Measurements from ENCODE around the gene BRD3OS. TPM values are rescaled to one million over a fixed set of nuclear protein-coding genes. Genes with fewer than 3 reads are reported as not detected.

Gene BRD3OS
- total RNA-seq, 2 experiments from 2014 or later: 15.1 to 18.0 TPM

- Mint-ChIP-seq H3K4me1 (peaks cover 4% of the 10 kb centered on the region), H3K36me3 (ENCODE audit: low read depth) (peaks cover 19% of the 10 kb centered on the region), H3K27me3 (no peaks in the 10 kb centered on the region), H3K9me3 (ENCODE audit: low read depth) (no peaks in the 10 kb centered on the region), H3K27ac (no peak overlapping the region), H3K4me3 (no peak overlapping the region)
- ChIA-PET CTCF (no interaction called here), POLR2A (no interaction called here)
- intact Hi-C loops (cut with DNase I, micrococcal nuclease): no loop called here
- ATAC-seq (no peak), DNase-seq (no peak)
Measured at GRCh38 chr9:134030821-134031470, 5.7 kb downstream of the BRD3OS start.

- intact Hi-C loops (cut with DNase I, micrococcal nuclease): no loop called here
- no peaks in the 10 kb centered on the region for H3K9me3 Mint-ChIP-seq (ENCODE audit: low read depth)
- H3K4me1 Mint-ChIP-seq: peaks cover 3% of the 10 kb centered on the region
- ATAC-seq: no peak
- no peak for DNase-seq
- H3K4me3 Mint-ChIP-seq: no peak overlapping the region
- POLR2A ChIA-PET: no interaction called here
- H3K36me3 Mint-ChIP-seq (ENCODE audit: low read depth): peaks cover 24% of the 10 kb centered on the region
- CTCF ChIA-PET: no interaction called here
- no peaks in the 10 kb centered on the region for H3K27me3 Mint-ChIP-seq
- H3K27ac Mint-ChIP-seq: no peak overlapping the region
Measured at GRCh38 chr9:134031783-134032182, 6.5 kb downstream of the BRD3OS start.

GRCh38 chr9:134032456-134033222 lies 7.4 kb downstream of the BRD3OS start:
- ChIA-PET CTCF (interaction anchor here (0.6 kb wide), 1 partner anchor 349 kb away, joined by 3 read pairs; no protein-coding TSS in a partner anchor), POLR2A (no interaction called here)
- H3K4me1 Mint-ChIP-seq: no peaks in the 10 kb centered on the region
- H3K4me3 Mint-ChIP-seq: no peak overlapping the region
- no peaks in the 10 kb centered on the region for H3K9me3 Mint-ChIP-seq (ENCODE audit: low read depth)
- H3K27ac Mint-ChIP-seq: no peak overlapping the region
- H3K27me3 Mint-ChIP-seq: no peaks in the 10 kb centered on the region
- intact Hi-C loops (cut with DNase I, micrococcal nuclease): no loop called here
- no peak for ATAC-seq
- peaks cover 26% of the 10 kb centered on the region for H3K36me3 Mint-ChIP-seq (ENCODE audit: low read depth)
- no peak for DNase-seq

GRCh38 chr9:134033516-134034214 lies 8.4 kb downstream of the BRD3OS start:
- H3K9me3 Mint-ChIP-seq (ENCODE audit: low read depth): no peaks in the 10 kb centered on the region
- no peaks in the 10 kb centered on the region for H3K27me3 Mint-ChIP-seq
- H3K4me3 Mint-ChIP-seq: no peak overlapping the region
- ChIA-PET CTCF (interaction anchor here (0.6 kb wide), 1 partner anchor 350 kb away, joined by 3 read pairs; no protein-coding TSS in a partner anchor), POLR2A (no interaction called here)
- ATAC-seq (no peak), DNase-seq (no peak)
- no peaks in the 10 kb centered on the region for H3K4me1 Mint-ChIP-seq
- intact Hi-C loops (cut with DNase I, micrococcal nuclease): no loop called here
- peaks cover 31% of the 10 kb centered on the region for H3K36me3 Mint-ChIP-seq (ENCODE audit: low read depth)
- no peak overlapping the region for H3K27ac Mint-ChIP-seq

- peaks cover 39% of the 10 kb centered on the region for H3K36me3 Mint-ChIP-seq (ENCODE audit: low read depth)
- intact Hi-C loops (cut with DNase I, micrococcal nuclease): no loop called here
- peaks cover 6% of the 10 kb centered on the region for H3K9me3 Mint-ChIP-seq (ENCODE audit: low read depth)
- no peak overlapping the region for H3K4me3 Mint-ChIP-seq
- POLR2A ChIA-PET: no interaction called here
- ATAC-seq (no peak), DNase-seq (no peak)
- H3K27me3 Mint-ChIP-seq: no peaks in the 10 kb centered on the region
- H3K27ac Mint-ChIP-seq: no peak overlapping the region
- CTCF ChIA-PET: no interaction called here
- H3K4me1 Mint-ChIP-seq: no peaks in the 10 kb centered on the region
Measured at GRCh38 chr9:134034215-134035040, 9.1 kb downstream of the BRD3OS start.

GRCh38 chr9:134035041-134036039 lies 10.1 kb downstream of the BRD3OS start:
- CTCF ChIA-PET: no interaction called here
- no peak for ATAC-seq
- no peak overlapping the region for H3K4me3 Mint-ChIP-seq

GRCh38 chr9:134036130-134036529 lies 10.8 kb downstream of the BRD3OS start:
- H3K4me1 Mint-ChIP-seq: no peaks in the 10 kb centered on the region
- ChIA-PET CTCF (no interaction called here), POLR2A (no interaction called here)
- ATAC-seq (no peak), DNase-seq (no peak)
- H3K36me3 Mint-ChIP-seq (ENCODE audit: low read depth): peaks cover 56% of the 10 kb centered on the region
- intact Hi-C loops (cut with DNase I, micrococcal nuclease): no loop called here
- H3K9me3 Mint-ChIP-seq (ENCODE audit: low read depth): peaks cover 7% of the 10 kb centered on the region
- no peaks in the 10 kb centered on the region for H3K27me3 Mint-ChIP-seq
- no peak overlapping the region for H3K4me3 Mint-ChIP-seq
- no peak overlapping the region for H3K27ac Mint-ChIP-seq

More at GRCh38 chr9:134035041-134036039, 10.1 kb downstream of the BRD3OS start:
- Mint-ChIP-seq H3K27ac (no peak overlapping the region), H3K9me3 (ENCODE audit: low read depth) (peaks cover 7% of the 10 kb centered on the region), H3K36me3 (ENCODE audit: low read depth) (peaks cover 48% of the 10 kb centered on the region), H3K27me3 (no peaks in the 10 kb centered on the region), H3K4me1 (no peaks in the 10 kb centered on the region)
- POLR2A ChIA-PET: no interaction called here
- intact Hi-C loops (cut with DNase I, micrococcal nuclease): no loop called here
- DNase-seq: no peak

- ATAC-seq (no peak), DNase-seq (no peak)
- CTCF ChIA-PET: interaction anchor here (0.6 kb wide), 1 partner anchor 57 kb away, joined by 3 read pairs; no protein-coding TSS in a partner anchor
- POLR2A ChIA-PET: no interaction called here
- peaks cover 7% of the 10 kb centered on the region for H3K9me3 Mint-ChIP-seq (ENCODE audit: low read depth)
- no peak overlapping the region for H3K4me3 Mint-ChIP-seq
- H3K36me3 Mint-ChIP-seq (ENCODE audit: low read depth): peaks cover 60% of the 10 kb centered on the region
- no peak overlapping the region for H3K27ac Mint-ChIP-seq
- intact Hi-C loops (cut with DNase I, micrococcal nuclease): no loop called here
- H3K4me1 Mint-ChIP-seq: no peaks in the 10 kb centered on the region
- no peaks in the 10 kb centered on the region for H3K27me3 Mint-ChIP-seq
Measured at GRCh38 chr9:134037641-134038040, 12.4 kb downstream of the BRD3OS start.

GRCh38 chr9:134039386-134040175 lies 14.3 kb downstream of the BRD3OS start:
- ChIA-PET CTCF (no interaction called here), POLR2A (interaction anchor here (0.6 kb wide), 1 partner anchor 33 kb away, joined by 3 read pairs; no protein-coding TSS in a partner anchor)
- ATAC-seq (no peak), DNase-seq (no peak)
- Mint-ChIP-seq H3K36me3 (ENCODE audit: low read depth) (peaks cover 56% of the 10 kb centered on the region), H3K27ac (no peak overlapping the region), H3K4me1 (no peaks in the 10 kb centered on the region), H3K4me3 (no peak overlapping the region), H3K9me3 (ENCODE audit: low read depth) (peaks cover 7% of the 10 kb centered on the region), H3K27me3 (no peaks in the 10 kb centered on the region)
- intact Hi-C loops (cut with DNase I, micrococcal nuclease): no loop called here

- CTCF ChIA-PET: no interaction called here
- POLR2A ChIA-PET: no interaction called here
- no peaks in the 10 kb centered on the region for H3K27me3 Mint-ChIP-seq
- H3K4me1 Mint-ChIP-seq: no peaks in the 10 kb centered on the region
- no peak for ATAC-seq
- no peak overlapping the region for H3K4me3 Mint-ChIP-seq
- DNase-seq: no peak
- H3K36me3 Mint-ChIP-seq (ENCODE audit: low read depth): peaks cover 56% of the 10 kb centered on the region
- H3K27ac Mint-ChIP-seq: no peak overlapping the region
- peaks cover 7% of the 10 kb centered on the region for H3K9me3 Mint-ChIP-seq (ENCODE audit: low read depth)
- intact Hi-C loops (cut with DNase I, micrococcal nuclease): no loop called here
Measured at GRCh38 chr9:134040176-134040565, 14.9 kb downstream of the BRD3OS start.

Measured in activated CD4-positive, alpha-beta T cell treated with anti-CD3 and anti-CD28 coated beads for 36 hours (primary cell).